NCI-H226 (cell line): Measurements from ENCODE around the gene EDA.

Source experiments
- DNase-seq: peaks from one replicate; pipeline ENCODE4 v3.0.0-alpha.2; 2015

EDA gene

GRCh38 chrX:70084592-70085240, 468.8 kb downstream of the EDA start:
- no peak for DNase-seq

- DNase-seq = no peak
These were observed 472.1 kb downstream of the EDA start for GRCh38 chrX:70087857-70088630.

- DNase-seq = no peak
These were observed 472.8 kb downstream of the EDA start for GRCh38 chrX:70088751-70089150.
